ENCODE data around the gene AHDC1. TPM values are rescaled to one million over a fixed set of nuclear protein-coding genes. Genes with fewer than 3 reads are reported as not detected.

AHDC1 gene
- total and polyA plus RNA-seq, 2 of the 13 experiments (the other 11 are each of a cell fraction or from before 2014, with no cell fraction given), result 1.0 to 2.7 TPM

DNA sequence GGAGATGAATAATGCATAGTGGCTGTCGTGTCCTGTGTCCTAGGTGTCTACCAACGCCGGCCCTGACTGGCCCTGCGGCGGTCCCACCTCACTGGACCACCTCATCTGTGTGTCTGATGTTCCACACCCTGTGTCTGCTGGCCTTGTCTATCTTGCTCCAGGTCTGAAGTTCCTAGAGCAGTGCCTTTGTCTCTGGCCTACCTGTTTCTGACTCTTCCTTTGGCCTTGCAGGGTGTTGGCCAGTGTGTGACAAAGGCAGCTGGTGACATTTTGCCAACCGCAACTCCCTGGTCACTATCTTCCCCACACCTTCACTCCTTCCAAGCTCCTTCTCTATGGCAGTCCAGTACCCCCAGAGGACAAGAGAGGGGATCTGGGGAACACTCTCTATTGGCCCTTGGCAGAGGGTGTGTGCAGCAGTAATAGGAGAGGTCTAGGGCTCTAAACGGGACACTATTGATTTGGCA lies 1.4 kb upstream of the AHDC1 start:
- Histone ChIP-seq H3K4me2 (ENCODE audit: low read depth, low read length) (peak overlapping the region; percentile 92), H3K4me1 (ENCODE audit: insufficient read depth, low read length) (peaks cover 76% of the 10 kb centered on the region), H3K9ac (ENCODE audit: insufficient read depth, low read depth, low read length) (no peak overlapping the region), H3K4me3 (replicated peaks in 1 of 3; ENCODE audit: insufficient read depth in 1 of 3, low read depth in 2 of 3, low read length in 3 of 3) (0 out of 6 replicates have a peak overlapping the region, but pooled peaks of 1 of the 3 experiments have one; percentile 6), H3K36me3 (replicated peaks in 1 of 2; ENCODE audit: control insufficient read depth in 1 of 2, insufficient read depth in 2 of 2, low read length in 2 of 2) (no peaks in the 10 kb centered on the region), H3K27ac (ENCODE audit: extremely low read length, insufficient read depth, low read length) (no peak overlapping the region), H3K27me3 (ENCODE audit: control insufficient read depth in 1 of 2, insufficient read depth in 2 of 2, low read length in 2 of 2) (peaks cover 0 to 3% of the 10 kb centered on the region in 2 experiments; a peak in 1 of 5 replicates), H4K20me1 (ENCODE audit: insufficient read depth, low read length) (peaks cover 20% of the 10 kb centered on the region; the same call in 1 of the 2 replicates), H3K79me2 (ENCODE audit: insufficient read depth, low read length) (peaks cover 20% of the 10 kb centered on the region), H2AFZ (ENCODE audit: low read length) (no peak overlapping the region), H3K9me3 (ENCODE audit: low read length) (no peaks in the 10 kb centered on the region)
- in situ Hi-C loops (cut with HindIII; ENCODE audit: extremely low pct_ligation_motif_present, low pct_unique_long_range_greater_than_20kb), result loop anchor here (5.0 to 10.0 kb wide), 3 partner anchors 48 to 311 kb away; partner anchors contain the start of gene GPR3
- POLR2A ChIA-PET, result interaction anchor here (2.6 to 4.6 kb wide), 2 partner anchors 37 to 48 kb away, joined by 16 to 38 read pairs; no protein-coding TSS in a partner anchor
- FAIRE-seq, result no peak
- WGBS (ENCODE audit: low lambda C conversion rate), result 64% methylated on average over 5 of the region's 7 CpGs
- no peak for DNase-seq (ENCODE audit: low spot score)
- BruUV-seq (replicated peaks), result no TSS peak
- no peak for ATAC-seq
- CTCF ChIA-PET (ENCODE audit: low intra/inter-chr PET ratio, low total read pairs), result interaction anchor here (0.8 to 3.9 kb wide), 5 partner anchors 37 to 203 kb away, joined by 3 to 31 read pairs (median 7); no protein-coding TSS in a partner anchor
- intact Hi-C loops (cut with micrococcal nuclease; ENCODE audit: unreplicated experiment), result loop anchor here (5.0 kb wide), 1 partner anchor 98 kb away; no protein-coding TSS in a partner anchor
- TF ChIP-seq TBX3 (IDR thresholded peaks at IDR 0.05; ENCODE audit: borderline replicate concordance), result no peak
- 0 out of 2 replicates have a peak, but pooled peaks have one; percentile 13 for TF ChIP-seq ZNF605 (CRISPR knock-in tag; IDR thresholded peaks at IDR 0.05)

DNA sequence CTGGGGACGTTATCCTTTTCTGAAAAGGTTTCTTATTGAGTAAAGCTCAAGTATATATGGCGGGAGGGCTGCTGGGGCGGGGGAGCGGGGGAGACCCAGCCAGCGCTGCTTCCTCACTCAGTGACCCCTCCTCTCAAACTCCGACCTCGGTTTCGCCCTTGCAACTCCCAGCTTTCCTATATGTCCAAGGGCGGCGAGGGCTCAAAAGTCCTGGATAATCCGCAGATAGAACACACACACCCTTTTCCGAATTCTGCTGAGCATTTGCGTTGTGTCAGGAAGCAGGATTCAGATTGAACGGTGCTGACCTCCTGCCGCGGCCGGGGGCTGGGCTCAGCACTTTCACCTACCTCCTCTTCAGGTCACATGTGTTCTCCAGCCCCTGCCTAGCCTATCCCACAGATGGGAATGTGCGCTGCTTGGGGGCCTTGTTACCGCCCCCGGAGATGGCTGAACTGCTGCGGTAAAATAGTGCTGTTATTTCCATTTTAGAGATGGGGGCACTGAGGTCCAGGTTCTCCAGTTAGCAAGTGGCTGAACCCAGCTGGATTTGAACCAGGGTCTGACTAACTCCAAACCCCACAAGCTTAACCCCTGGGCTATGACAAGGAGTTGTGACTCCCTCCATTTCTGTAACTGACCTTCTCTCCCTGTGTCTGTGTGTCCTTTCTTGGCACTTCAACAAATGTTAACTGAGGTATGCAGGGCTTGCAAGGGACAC lies 795 bp upstream of the AHDC1 start:
- Histone ChIP-seq H2AFZ (ENCODE audit: low read length) (no peak overlapping the region), H3K79me2 (ENCODE audit: insufficient read depth, low read length) (peaks cover 25% of the 10 kb centered on the region), H3K9me3 (ENCODE audit: low read length) (no peaks in the 10 kb centered on the region), H3K4me1 (ENCODE audit: insufficient read depth, low read length) (peaks cover 80% of the 10 kb centered on the region), H3K36me3 (replicated peaks in 1 of 2; ENCODE audit: control insufficient read depth in 1 of 2, insufficient read depth in 2 of 2, low read length in 2 of 2) (no peaks in the 10 kb centered on the region), H3K9ac (ENCODE audit: insufficient read depth, low read depth, low read length) (no peak overlapping the region), H3K4me2 (ENCODE audit: low read depth, low read length) (peak overlapping the region; percentile 74), H3K27me3 (ENCODE audit: control insufficient read depth in 1 of 2, insufficient read depth in 2 of 2, low read length in 2 of 2) (no peaks in the 10 kb centered on the region; a peak in 1 of 5 replicates), H3K4me3 (replicated peaks in 1 of 3; ENCODE audit: insufficient read depth in 1 of 3, low read depth in 2 of 3, low read length in 3 of 3) (peak overlapping the region; percentile 66 to 86 (median 83)), H3K27ac (ENCODE audit: extremely low read length, insufficient read depth, low read length) (no peak overlapping the region), H4K20me1 (ENCODE audit: insufficient read depth, low read length) (peaks cover 21% of the 10 kb centered on the region; the same call in 1 of the 2 replicates)
- in situ Hi-C loops (cut with HindIII; ENCODE audit: extremely low pct_ligation_motif_present, low pct_unique_long_range_greater_than_20kb), result loop anchor here (5.0 to 10.0 kb wide), 3 partner anchors 47 to 310 kb away; partner anchors contain the start of gene GPR3
- POLR2A ChIA-PET, result interaction anchor here (0.6 to 4.7 kb wide), 10 partner anchors 12 to 114 kb away, joined by 3 to 38 read pairs (median 6); partner anchors contain the start of gene WASF2
- intact Hi-C loops (cut with micrococcal nuclease; ENCODE audit: unreplicated experiment), result loop anchor here (5.0 kb wide), 2 partner anchors 37 to 97 kb away; no protein-coding TSS in a partner anchor
- CTCF ChIA-PET (ENCODE audit: low intra/inter-chr PET ratio, low total read pairs), result interaction anchor here (1.0 to 2.3 kb wide), 2 partner anchors 48 kb away, joined by 4 to 24 read pairs; no protein-coding TSS in a partner anchor
- ATAC-seq, result no peak
- WGBS (ENCODE audit: low lambda C conversion rate), result 31% methylated on average over 18 of the region's 21 CpGs
- DNase-seq (ENCODE audit: low spot score), result no peak
- no TSS peak for BruUV-seq (replicated peaks)
- FAIRE-seq, result no peak
- TF ChIP-seq NCOA1 (CRISPR knock-in tag; IDR thresholded peaks at IDR 0.05) (no peak), HCFC1 (IDR thresholded peaks at IDR 0.05; ENCODE audit: low read depth, low read length) (no peak), MTA1 (CRISPR knock-in tag; IDR thresholded peaks at IDR 0.05; ENCODE audit: borderline replicate concordance) (0 out of 2 replicates have a peak, but pooled peaks have one; percentile 46), FOXA1 (IDR thresholded peaks at IDR 0.05) (no peak), FOXA1 (CRISPR knock-in tag; IDR thresholded peaks at IDR 0.05) (no peak), HNRNPL (IDR thresholded peaks at IDR 0.05; ENCODE audit: low read depth, low read length) (no peak), ZMYM4 (CRISPR knock-in tag; IDR thresholded peaks at IDR 0.05) (0 out of 2 replicates have a peak, but pooled peaks have one; percentile 16)
- TF ChIP-seq, protein P1, sequence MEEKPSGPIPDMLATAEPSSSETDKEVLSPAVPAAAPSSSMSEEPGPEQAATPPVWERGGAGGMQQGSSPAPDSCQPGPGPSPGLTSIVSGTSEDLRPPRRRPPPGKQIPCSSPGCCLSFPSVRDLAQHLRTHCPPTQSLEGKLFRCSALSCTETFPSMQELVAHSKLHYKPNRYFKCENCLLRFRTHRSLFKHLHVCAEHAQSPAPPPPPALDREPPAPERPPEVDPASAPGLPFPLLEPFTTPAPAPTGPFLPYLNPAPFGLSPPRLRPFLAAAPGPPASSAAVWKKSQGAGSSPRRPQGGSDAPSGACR (CRISPR knock-in tag; IDR thresholded peaks at IDR 0.05), result no peak
- TF ChIP-seq, protein P2, sequence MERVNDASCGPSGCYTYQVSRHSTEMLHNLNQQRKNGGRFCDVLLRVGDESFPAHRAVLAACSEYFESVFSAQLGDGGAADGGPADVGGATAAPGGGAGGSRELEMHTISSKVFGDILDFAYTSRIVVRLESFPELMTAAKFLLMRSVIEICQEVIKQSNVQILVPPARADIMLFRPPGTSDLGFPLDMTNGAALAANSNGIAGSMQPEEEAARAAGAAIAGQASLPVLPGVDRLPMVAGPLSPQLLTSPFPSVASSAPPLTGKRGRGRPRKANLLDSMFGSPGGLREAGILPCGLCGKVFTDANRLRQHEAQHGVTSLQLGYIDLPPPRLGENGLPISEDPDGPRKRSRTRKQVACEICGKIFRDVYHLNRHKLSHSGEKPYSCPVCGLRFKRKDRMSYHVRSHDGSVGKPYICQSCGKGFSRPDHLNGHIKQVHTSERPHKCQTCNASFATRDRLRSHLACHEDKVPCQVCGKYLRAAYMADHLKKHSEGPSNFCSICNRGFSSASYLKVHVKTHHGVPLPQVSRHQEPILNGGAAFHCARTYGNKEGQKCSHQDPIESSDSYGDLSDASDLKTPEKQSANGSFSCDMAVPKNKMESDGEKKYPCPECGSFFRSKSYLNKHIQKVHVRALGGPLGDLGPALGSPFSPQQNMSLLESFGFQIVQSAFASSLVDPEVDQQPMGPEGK (CRISPR knock-in tag; IDR thresholded peaks at IDR 0.05), result peak; percentile 36; the same call in 1 of the 2 replicates

All from HepG2 (cell line).